Stimulated activated CD8-positive, alpha-beta memory T cell treated with anti-CD3 and anti-CD28 coated beads, Interleukin-4, amount 100 ng/mL, for 48 hours (primary cell): Measurements from ENCODE around the gene BAG5.
A peak's percentile ranks its signal among the peaks of the same experiment; 100 is the strongest.
"Not testable (repeated sequence)": the region's sequence is repeated elsewhere in the genome, so short reads cannot be mapped to it uniquely, and the experiment has no call there.

Source experiments
- DNase-seq: peaks from one replicate; pipeline ENCODE4 v3.0.0-alpha.2; 2020

The BAG5 gene

GRCh38 chr14:103562429-103563225 is at the start of gene BAG5, which contains the start of gene COA8:
Gene BAG5, minus strand, starts transcription at chr14:103562657. Its CDS starts 1,493 bp downstream, at chr14:103561164.
Gene COA8, plus strand, starts transcription at chr14:103562960. Its CDS starts 42 bp downstream, at chr14:103563002.
- peak; percentile 91 for DNase-seq

GRCh38 chr14:103611215-103611614 is 48.8 kb upstream of the BAG5 start:
- no peak for DNase-seq

- not testable (repeated sequence) for DNase-seq
Observed at GRCh38 chr14:103609081-103609480, 46.6 kb upstream of the BAG5 start.

- DNase-seq = no peak
Observed at GRCh38 chr14:103607822-103608221, 45.4 kb upstream of the BAG5 start.

- DNase-seq = peak; percentile 75
Observed at GRCh38 chr14:103606963-103607668, 44.7 kb upstream of the BAG5 start.

GRCh38 chr14:103604620-103605019 is 42.2 kb upstream of the BAG5 start:
- DNase-seq = no peak

- DNase-seq = no peak
Observed at GRCh38 chr14:103600503-103600902, 38.0 kb upstream of the BAG5 start.

GRCh38 chr14:103597623-103598377 is 35.3 kb upstream of the BAG5 start:
- peak; percentile 29 for DNase-seq

GRCh38 chr14:103594265-103594664 is 31.8 kb upstream of the BAG5 start:
- DNase-seq = no peak

GRCh38 chr14:103593577-103593976 is 31.1 kb upstream of the BAG5 start:
- DNase-seq = no peak

GRCh38 chr14:103584326-103584915 is 22.0 kb upstream of the BAG5 start:
- no peak for DNase-seq

- no peak for DNase-seq
Observed at GRCh38 chr14:103581954-103582703, 19.7 kb upstream of the BAG5 start.

- no peak for DNase-seq
Observed at GRCh38 chr14:103581206-103581605, 18.7 kb upstream of the BAG5 start.

- DNase-seq = no peak
Observed at GRCh38 chr14:103578401-103579075, 16.1 kb upstream of the BAG5 start.

- DNase-seq = no peak
Observed at GRCh38 chr14:103576371-103577024, 14.0 kb upstream of the BAG5 start.

GRCh38 chr14:103574707-103575285 is 12.3 kb upstream of the BAG5 start:
- no peak for DNase-seq

- no peak for DNase-seq
Observed at GRCh38 chr14:103574104-103574503, 11.6 kb upstream of the BAG5 start.

GRCh38 chr14:103569408-103569807 is 7.0 kb upstream of the BAG5 start:
- DNase-seq = no peak

GRCh38 chr14:103568952-103569351 is 6.5 kb upstream of the BAG5 start:
- no peak for DNase-seq

GRCh38 chr14:103563844-103564505 is 1.5 kb upstream of the BAG5 start:
- no peak for DNase-seq
